H54 (cell line): ENCODE results near the gene HDAC11.

Source experiments
- DNase-seq: peaks from one replicate; pipeline ENCODE4 v3.0.0; 2011; ENCODE audit warnings: low spot score, mixed read lengths; ENCODE audit not compliant: insufficient read length
- FAIRE-seq: peaks from 3 replicates; lab custom pipeline; 2011; peaks lifted over from hg19 to GRCh38; lab: Jason Lieb, UNC
- POLR2A ChIP-seq: IDR thresholded peaks from 2 replicates; pipeline ENCODE4 v1.6.1; 2011; ENCODE audit warnings: low read depth, mild to moderate bottlenecking, low read length

The HDAC11 gene

DNA sequence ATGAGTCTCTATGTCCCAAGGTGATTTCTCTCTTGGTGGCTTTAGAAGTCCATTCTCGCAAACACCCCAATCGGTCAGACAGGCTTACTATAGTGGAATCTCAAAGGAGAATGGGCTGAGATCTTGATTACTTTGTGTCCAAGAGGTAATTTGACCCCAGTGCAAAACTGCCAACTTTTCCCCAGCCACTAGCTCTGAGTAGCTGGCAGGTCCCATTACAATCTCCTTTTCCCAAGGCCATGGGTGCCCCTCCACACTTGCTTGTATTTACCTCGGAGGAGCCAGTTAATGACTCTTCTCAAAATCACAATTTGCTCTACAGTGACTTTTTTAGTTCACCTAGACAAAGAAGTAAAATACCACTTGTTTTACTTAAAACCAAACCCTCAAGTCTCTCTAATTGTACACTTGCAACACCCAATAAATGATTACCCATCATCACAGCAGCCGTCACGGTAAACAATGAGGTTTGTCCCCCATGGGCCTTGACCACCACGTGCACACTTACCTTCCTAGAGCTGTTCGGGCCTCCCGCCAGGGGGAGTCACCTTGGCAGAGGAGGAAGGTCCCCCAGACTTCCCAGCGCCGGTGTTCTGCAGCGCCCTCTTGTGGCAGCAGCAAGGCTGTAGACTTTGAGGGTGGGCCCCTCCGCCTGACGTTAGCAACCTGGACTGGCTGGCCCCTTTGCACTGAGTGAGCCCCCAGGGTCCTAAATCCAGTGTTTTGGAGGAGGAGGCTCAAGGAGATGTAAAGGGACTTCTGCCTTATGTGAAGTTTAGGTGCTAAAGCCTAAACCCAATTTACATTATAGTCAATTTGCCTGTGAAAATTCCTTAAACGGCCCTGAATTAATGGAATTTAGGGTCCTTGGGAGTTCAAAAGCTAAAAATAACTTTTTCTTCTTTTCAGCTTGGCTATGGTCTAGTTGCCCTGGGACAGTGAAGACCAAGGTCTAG is 18.7 kb upstream of the HDAC11 start:
- DNase-seq = peak; percentile 32
- FAIRE-seq = no peak
- TF ChIP-seq POLR2A = no peak

DNA sequence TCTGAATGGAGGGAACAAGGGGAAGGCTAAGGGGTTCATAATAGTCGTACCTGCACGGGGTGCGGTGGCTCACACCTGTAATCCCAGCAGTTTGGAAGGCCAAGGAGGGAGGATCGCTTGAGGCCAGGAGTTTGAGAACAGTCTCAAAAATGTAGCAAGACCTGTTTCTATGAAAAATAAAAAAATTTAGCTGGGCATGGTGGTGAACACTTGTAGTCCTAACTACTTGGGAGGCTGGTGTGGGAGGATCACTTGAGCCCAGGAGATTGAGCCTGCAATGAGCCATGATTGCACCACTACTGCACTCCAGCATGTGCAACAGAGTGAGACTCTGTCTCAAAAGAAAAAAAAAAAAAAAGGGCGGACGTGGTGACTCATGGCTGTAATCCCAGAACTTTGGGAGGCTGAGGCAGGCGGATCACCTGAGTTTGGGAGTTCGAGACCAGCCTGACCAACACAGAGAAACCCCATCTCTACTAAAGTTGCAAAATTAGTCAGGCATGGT is 17.9 kb upstream of the HDAC11 start:
- no peak for TF ChIP-seq POLR2A
- DNase-seq = no peak
- no peak for FAIRE-seq

- no peak for FAIRE-seq
- no peak for DNase-seq
- TF ChIP-seq POLR2A = no peak
Observed at GRCh38 chr3:13462822-13463221, 17.3 kb upstream of the HDAC11 start.

- DNase-seq (no peak), FAIRE-seq (no peak)
- TF ChIP-seq POLR2A = no peak
Observed at GRCh38 chr3:13463618-13464400, 16.3 kb upstream of the HDAC11 start.

DNA sequence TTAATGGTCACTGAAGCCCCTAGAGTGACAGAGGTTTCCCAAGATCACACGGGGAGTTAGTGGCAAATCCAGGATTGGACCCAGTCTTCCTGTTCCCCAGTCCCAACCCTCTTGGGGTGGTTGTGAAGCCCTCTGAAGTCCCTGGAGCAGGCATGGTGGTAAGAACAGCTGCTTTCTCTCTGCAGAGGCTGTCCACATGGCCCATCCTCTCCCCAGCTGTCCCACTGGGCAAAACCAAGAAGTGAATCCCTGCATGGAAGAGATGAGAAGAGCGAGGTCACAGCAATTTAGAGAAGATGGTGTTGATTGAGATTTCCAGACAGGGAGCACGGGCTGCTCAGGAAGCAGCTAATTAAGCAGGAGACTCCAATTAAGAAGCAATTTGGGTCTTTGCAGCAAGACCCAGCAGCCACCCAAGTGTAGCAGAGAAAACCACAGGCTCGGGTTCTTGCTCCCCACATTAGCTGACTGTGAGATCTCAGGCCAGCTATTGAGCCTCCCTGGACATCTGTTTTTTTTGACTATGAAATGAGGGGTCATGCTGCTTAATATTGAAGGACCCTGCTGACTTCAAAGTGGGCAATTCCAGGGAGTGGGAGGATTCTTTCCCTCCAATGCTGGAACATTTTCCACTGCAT is 14.8 kb upstream of the HDAC11 start:
- DNase-seq (no peak), FAIRE-seq (no peak)
- TF ChIP-seq POLR2A = no peak

- no peak for TF ChIP-seq POLR2A
- DNase-seq (no peak), FAIRE-seq (no peak)
Observed at GRCh38 chr3:13466781-13467180, 13.3 kb upstream of the HDAC11 start.

DNA sequence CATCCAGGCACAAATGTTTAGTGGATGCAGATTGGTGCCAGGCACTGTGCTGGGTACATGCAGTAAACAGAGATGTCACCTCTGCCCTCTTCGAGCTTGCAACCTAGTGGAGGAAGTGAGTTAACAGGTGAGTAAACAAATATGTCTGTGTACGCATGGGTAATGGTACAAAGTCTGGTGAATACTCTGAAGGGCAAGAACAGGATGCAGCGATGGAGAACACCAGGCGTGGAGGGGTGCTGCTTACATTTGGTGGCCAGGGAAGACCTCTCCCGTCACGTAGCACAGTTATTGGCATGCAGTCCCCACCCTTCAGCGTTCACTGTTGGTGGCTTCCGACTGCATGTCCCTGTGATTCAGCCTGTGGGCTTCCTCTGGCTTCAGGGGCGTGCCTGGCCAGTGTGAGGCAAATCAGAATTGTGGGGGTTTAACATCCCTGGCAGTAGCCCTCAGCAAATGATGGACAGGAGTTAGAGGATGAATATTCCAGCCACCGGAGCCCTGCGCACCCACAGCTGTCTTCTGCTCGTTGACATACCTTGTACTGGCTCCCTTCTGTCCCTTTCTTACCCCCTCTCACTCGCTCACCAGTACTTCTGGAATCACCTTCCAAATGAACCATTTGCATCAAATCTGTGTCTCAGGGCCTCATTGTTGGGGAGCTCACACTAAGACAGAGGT is 9.1 kb upstream of the HDAC11 start:
- no peak for DNase-seq
- TF ChIP-seq POLR2A = no peak
- FAIRE-seq = no peak

- no peak for TF ChIP-seq POLR2A
- FAIRE-seq = no peak
- no peak for DNase-seq
Observed at GRCh38 chr3:13472286-13472685, 7.8 kb upstream of the HDAC11 start.

GRCh38 chr3:13473020-13473419 is 7.1 kb upstream of the HDAC11 start:
- FAIRE-seq (no peak), DNase-seq (no peak)
- no peak for TF ChIP-seq POLR2A

GRCh38 chr3:13474021-13474420 is 6.1 kb upstream of the HDAC11 start:
- FAIRE-seq = no peak
- TF ChIP-seq POLR2A = no peak
- no peak for DNase-seq

- FAIRE-seq = no peak
- no peak for DNase-seq
- TF ChIP-seq POLR2A = no peak
Observed at GRCh38 chr3:13474776-13475303, 5.3 kb upstream of the HDAC11 start.

GRCh38 chr3:13475871-13476590 is 4.1 kb upstream of the HDAC11 start:
- no peak for TF ChIP-seq POLR2A
- FAIRE-seq (no peak), DNase-seq (no peak)
